ENCODE data around the gene ADAMTS17.
"Not testable (repeated sequence)": the region's sequence is repeated elsewhere in the genome, so short reads cannot be mapped to it uniquely, and the experiment has no call there.

Gene ADAMTS17

DNA sequence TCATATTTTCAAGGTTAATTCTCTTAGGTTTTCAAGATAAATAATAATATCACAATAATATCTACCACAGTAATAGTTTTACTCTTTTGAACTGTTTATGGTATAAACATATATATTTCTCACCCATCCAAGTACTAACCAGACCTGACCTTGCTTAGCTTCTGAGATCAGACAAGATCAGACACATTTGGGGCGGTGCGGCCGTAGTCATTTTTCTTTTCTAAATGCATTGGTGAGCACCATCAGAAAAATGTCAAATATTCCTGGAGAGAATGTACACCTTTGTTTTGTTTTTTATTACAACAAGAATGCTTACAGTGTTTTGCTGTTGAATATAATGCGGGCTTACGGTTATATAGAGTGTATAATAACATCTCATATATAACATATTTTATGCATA is 267.8 kb downstream of the ADAMTS17 start:
- no peak for DNase-seq

DNA sequence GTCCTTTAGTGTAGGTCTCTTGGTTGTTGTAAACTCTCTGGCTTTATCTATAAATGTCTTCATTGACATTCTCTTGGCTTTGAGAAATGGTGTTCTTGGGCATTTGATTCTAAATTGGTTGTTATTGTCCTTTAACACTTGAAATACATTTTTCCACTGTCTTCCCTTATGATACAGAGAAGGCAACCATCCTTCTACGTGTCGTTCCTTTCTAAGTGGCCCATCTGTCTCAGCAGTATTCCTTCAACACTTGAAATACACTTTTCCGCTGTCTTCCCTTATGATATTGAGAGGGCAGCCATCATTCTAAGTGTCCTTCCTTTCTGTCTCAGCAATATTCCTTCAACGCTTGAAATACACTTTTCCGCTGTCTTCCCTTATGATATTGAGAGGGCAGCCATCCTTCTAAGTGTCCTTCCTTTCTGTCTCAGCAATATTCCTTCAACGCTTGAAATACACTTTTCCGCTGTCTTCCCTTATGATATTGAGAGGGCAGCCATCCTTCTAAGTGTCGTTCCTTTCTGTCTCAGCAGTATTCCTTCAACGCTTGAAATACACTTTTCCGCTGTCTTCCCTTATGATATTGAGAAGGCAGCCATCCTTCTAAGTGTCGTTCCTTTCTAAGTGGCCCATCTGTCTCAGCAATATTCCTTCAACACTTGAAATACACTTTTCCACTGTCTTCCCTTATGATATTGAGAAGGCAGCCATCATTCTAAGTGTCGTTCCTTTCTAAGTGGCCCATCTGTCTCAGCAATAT is 275.1 kb downstream of the ADAMTS17 start:
- not testable (repeated sequence) for DNase-seq

DNA sequence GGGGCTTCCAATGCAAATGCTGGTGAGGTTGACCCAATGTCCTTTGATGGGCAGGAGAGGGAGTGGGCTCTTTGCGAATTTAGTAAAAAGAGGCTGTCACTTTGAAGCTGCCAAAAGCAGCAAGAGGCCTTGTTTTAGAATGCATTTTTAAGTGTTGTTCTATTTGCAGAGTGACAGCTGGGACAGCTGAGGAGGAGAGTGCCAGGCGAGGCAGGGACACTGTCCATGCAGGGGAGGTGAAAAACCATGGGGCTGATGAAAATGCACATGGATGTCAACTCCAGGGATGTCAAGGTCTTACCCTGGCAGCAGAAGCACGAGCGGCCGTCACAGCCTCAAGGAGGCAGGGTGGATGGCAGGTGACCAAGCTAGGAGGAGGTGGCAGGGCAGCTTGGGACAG is 279.8 kb downstream of the ADAMTS17 start:
- no peak for DNase-seq

DNA sequence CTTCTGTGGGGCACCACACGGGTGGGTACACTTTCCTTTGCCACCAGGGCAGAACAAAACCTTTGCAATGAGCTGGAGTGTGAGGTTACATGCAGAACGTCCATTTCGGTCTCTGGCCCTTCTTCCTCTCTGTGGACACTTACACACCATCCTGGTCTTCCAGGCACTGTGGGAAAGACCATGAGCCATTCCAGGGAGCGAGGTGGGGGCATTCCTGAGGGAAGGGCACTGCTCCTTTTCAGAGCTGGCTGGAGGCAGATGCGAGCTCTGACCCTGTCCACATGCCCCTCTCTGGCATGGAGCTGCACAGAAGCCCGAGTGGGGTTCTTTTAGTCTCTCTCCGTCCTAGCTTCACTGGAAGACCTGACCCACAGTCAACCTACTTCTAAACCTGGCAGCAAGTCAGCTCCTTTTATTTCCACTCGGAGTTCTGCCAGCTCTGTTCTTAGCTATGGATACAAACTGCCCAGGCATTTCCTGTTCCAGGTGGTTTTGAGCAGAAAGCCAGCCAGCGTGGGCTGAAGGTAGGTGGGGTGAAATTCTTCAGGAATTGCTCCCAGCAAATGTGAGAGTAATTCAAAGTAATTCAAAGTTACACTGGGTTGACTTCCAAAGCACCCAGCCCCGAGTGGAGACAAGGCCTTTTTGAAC is 281.4 kb downstream of the ADAMTS17 start:
- no peak for DNase-seq

DNA sequence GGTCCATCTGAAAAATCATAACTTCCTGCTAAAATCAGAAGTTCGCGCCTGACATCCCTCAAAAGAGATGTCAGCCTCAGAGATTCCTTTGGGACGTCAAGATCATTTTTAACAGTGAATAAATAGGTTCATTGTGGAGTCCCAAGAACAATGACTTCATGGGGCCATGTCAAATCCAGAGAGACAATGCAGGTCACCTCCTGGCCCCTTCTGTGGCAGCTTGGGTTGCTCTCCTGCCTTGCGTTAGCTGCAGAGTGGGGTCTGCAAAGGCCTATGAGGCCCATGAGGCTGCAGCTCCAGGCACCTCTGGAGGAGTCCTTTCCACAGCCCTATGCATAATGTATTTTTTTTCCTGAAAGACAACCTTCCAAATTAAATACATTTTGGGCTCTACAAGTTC is 282.3 kb downstream of the ADAMTS17 start:
- DNase-seq = no peak

DNA sequence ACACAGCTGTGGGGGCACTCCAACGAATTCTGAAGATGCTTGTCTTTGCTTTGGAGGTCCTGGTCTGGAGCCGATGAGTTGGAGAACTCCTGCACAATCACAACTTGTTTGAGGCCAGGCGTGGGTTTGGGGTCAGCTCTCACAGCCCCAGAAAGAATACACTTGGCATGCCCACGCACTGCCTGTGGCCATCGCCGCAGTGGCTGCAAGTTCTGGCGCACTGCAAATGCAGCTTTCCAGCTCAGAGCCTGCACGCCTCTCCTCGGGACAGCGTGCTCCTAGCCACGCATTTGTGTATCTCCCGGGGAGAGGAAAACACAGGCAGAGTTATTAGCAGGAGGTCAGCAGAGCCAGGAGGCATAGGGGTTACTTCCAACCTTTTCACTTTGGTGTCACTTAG is 282.7 kb downstream of the ADAMTS17 start:
- DNase-seq = no peak

DNA sequence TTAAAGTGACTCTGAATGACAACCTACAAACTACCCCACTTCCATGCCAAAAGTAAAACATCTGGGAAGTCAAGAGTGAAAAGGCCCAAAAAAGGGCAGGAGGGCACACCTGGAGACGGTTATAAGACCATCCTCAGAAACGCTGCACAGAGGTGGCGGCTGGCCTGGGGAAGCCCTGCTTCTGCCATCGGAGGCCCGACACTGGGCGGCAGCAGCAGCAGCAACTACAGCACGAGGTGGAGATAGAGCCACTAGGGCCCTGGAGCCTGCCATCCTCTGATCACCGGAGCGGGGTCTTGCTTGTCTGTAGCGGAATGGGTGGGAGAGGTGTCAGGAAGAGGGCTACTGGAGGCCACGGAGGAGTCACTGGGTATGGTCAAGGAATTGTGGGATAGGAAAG is 283.3 kb downstream of the ADAMTS17 start:
- no peak for DNase-seq

DNA sequence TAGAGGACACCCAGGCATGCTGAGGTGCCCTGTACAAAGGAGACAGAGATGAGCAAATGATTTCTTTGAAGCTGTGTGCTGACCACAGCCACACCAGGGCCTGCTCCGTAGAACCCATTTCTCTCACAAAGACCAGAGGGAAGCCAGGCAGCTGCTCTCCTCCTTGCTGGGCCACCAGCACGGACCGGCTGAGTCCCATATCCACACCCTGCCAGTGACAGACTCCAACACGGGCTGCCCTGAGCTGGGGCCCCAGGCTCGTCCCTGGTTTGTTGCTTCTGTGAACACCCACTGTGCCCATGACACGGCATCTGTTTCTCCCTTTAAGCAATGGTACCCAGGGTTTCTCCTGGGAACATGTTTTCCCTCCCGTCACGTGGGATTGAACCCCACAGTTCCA is 284.5 kb downstream of the ADAMTS17 start:
- no peak for DNase-seq

DNA sequence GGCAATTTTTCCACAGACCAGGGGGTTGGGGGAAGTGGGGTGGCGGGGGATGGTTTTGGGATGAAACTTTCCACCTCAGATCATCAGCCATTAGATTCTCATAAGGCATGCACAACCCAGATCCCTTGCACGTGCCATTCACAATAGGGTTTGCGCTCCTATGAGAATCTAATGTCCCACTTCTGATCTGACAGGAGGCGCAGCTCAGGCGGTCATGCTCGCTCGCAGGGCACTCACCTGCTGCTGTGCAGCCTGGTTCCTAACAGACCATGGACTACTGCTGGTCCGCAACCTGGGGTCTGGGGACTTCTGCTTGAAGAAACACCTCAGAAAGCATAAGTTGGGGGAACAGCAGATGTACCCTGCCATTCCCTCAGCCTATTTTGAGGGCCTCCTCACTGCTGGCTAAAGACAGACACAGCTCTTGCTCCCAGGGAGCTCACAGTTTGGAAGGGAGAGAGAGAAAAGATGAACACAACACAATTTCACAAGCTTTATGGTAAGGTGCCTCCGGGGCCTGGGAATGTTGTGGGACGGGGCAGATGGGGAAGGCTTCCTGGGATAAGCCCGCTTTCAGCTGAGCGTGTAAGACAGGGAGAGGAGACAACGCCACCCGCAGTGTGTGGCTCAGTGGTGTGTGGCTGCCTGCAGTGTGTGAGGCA is 285.2 kb downstream of the ADAMTS17 start:
- no peak for DNase-seq

DNA sequence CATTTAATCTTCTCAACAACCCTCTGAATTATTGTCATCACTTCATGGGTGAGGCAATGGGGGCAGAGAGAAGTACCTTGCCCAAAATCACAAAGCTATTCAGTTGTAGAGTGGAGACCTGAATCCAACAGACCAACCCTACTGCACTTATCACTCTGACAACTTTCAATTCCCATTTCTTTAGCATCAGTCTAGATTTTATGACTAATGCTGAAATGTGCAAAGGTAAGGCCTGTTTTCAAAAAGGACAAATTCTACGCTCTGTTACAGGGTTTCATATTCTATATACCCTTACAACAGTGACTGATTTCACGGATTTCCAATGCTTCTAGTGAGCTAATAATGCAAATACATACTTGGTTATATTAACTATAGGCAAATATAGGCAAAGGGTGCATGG is 286.0 kb downstream of the ADAMTS17 start:
- DNase-seq = no peak

DNA sequence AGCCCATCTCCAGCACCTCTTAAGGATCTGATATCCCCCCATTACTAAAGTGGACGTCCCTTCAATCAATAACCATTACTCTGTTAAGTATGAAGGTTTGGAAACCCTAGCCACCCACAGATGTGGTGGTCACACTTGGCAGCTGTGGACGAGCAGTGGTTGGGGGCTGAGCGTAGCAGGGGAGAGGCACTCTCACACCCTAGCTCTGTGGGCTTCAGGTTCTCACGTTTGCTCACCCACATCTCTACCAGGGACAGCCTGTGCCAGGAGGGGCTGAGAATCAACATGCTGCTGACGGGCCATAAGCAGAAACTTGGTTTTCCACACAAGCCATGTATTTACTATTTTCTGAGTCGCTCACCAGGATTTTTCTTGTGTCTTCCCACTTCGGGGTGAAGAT is 287.2 kb downstream of the ADAMTS17 start:
- DNase-seq = no peak

DNA sequence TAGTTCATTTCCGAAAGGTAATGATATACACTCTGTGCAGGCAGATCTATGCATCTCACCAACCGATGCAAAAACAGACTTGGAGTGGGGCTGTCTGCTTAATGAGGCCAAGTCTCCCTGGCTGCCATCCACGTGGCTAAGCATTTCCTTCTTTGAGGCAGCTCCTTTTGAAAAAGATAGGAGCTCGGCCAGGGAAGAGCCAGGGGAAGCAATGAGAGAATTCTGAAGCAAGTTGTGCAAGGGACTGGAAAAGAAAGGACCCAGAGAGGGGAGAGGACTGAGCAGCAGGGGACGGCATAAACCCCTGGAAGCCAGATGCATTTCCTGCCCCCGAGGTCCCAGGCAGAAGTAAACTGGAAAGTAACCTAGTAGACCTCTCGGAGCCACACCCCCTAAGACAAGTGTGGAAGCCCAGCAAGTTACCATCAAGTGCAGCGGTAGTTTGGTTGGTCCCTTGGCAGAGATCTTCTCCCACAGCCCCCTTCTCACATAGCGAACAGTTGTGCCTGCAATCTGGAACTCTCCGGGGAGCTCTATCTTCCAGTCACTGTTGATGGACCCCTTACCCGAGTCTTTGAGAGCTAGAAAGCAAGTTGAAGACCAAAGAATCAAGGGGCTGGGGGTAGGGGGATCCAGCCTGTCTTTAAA is 288.2 kb downstream of the ADAMTS17 start:
- no peak for DNase-seq

DNA sequence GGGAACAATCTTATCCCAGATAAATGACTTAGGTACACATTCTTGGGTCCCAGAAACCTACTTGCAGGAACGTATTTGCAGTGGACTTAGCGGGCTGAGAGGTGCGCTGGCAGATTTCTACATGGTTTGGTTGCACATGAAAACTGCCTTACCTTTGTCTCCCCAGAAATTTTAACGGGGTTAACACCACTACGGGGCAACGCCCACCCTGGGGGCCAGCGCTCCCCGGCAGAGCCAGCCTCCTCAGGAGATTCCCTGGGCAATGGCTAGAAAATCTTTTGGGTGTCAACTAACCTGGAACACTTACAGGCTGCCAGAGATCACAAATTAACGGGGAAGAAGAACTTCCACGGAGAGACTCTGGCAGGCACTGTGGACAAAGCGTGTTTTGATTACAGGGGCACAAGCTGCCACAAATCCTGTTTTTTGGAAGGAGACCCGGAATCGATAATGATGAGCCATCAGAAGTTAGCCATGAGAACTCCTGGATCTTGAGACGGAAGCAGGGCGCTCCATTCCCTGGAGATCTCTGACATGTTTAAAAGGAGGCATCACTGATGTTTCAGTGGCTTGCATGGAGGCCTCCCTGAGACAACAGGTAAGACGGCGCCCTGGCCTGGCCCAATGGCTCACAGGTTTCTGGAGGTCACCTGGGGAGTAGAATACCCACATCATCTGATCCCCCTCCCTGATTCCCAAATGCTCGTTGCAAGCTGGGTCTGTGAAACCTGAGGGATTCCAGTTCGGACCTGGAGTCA is 288.9 kb downstream of the ADAMTS17 start:
- DNase-seq = no peak

DNA sequence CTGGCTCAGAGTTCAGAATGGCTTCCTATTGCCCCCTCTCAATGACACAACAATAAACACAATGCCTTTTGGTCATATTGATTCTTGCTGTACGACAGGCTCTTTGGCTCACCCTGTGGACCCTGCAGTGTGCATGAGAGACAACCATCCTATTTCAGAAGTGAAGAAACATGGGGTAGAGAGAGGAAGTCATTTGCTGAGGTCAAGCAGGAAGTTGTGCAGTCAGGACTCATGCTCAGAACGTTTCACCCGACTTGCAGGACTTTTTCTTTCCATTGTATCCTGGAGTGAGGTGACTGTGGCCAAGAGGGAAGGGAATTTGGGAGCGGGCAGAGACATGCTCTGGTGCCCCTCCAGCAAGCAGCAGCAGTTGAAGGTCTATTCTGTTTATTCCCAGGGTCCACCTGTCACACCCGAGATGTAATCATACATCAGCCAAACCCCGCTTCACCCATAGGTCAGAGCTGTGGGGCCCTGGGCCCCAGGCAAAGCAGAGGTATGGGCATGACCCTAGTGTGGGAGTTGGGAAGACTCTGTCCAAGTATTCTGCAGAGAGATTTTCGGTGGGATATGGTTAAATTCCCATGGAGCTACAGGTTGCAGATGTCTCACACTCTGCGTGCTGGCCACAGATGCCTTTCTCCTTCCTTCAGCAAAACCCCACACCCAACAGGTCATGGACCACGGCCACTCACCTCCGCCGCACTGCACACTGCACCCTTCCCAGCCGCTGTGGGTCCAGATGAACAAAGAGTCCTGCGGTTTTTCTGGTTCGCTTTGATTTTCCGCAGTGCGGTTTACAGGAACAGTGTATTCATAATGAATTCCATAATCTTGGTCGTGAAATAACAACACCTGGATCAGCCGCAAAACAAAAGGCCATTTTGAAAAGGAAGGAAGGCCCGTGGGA is 290.6 kb downstream of the ADAMTS17 start:
- DNase-seq = no peak

DNA sequence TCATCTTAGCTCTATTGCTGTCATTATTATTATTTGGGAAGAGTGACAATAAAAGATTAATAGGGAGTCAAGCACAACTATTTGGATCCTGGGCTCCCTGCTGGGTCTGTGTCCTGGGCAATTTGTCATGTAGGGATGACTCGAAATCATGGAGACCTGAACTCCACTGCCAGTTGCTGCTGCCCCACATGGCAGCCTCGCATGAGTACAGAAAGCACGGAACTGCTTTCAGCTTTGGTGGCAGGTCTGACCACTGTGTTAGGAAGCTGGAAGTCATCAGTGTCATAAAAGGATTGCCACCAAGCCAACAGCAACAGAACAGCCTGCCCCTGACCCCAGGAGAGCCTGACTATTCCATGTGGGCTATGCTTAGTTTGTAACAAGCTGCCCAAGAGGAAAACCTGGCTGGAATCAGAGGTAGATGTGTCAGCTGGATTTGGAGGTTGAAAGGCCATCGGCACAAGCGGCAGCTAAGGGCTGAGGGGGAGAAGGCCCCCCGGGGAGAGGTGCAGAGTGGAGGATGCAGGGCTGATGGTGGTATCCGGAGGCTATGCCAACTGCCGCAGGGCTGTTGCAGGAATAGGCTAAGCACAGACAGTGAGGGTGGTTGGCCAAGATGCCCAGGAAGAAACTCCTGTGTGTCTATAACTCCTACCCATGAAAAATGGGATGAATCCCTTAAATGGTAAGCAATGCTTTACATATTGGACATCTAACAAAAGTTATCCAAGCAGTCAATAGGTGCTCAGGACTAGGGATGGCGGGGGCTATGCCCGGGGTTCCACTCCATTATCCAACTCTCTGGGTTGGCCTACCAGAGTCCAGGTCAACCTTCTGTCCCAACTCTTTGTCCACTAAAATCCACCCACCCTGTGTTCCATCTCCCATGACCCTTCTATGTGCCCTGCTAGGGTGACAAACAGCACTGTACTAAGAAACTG is 291.6 kb downstream of the ADAMTS17 start:
- DNase-seq = no peak

DNA sequence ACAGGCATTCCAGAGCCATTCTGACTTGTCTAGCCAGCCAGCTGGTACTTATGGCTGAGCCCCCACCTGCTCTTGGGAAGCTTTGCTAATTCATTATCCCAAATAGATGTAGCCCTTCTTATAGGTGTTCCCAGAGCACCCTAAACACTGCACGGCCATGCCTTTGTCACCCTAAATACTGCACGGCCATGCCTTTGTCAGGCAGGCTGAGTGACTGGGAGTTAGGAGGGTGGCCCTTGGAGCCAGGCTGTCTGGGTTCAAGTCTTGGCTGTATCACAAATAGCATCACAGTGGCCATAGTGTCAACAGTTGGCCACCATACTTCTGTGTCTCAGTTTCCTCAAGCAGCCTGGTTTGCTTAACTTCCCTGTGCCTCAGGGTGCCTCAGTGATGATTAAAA is 292.3 kb downstream of the ADAMTS17 start:
- DNase-seq = no peak

DNA sequence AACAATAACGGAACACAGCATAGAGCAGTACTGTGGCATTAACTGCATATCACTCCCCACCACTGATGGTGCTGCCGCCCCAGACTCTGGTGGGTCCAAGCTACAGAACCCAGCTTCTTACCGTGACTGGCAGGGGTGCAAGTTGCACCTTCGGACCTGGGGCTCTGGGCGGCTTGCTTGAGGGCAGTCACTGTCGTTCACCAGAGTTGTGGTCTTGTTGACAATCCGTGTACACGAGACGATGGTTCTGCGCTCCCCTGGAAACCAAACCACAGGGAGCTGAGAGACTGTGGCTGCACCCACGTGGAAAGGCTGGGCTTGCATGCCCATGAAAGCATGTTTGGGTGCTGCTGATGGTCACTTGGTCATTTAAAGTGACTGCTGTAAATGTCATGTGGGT is 293.0 kb downstream of the ADAMTS17 start:
- no peak for DNase-seq

DNA sequence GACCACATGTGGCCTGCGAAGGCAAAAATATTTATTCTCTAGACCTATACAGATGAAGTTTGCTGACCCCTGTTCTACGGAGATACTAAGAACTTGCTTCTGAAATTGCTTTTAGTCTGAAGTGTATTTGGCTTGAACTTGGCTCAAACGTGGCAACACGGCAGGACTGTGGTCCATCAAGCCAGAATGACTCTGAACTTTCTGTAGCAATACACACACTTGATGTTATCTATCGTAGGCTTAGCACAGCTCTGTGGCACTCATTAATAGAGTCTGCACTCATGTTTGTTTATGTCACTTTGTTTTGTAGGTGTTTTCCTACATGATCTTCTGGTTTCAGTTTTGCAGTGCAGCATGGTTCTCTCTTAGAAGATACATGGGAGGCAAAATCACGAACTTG is 298.1 kb downstream of the ADAMTS17 start:
- no peak for DNase-seq

DNA sequence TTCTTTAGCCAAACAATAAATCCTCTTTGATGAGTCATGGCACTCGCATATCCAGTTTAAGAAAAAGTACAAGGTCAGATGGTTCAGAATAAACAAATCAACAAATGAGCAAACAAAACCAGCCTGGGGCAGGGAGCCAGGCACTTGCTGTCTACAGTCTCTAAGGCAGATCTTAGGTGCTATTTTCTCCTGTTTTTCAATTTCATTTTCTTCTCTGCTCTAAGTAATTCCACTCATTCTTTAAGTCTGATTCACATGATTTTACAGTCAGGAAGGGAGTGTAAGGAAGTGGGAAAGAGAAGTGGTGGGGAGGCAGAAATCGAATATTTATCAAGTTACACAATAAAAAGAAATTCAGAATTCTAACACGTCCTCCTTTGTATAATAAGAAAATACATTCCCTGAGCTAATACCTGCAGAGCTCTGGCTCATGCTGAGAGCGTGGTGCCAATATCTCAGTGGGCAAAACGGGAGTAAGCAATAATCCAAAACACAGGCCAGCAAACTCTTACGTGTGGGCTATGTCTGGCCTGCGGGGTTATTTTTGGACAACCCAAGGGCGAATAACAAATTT is 298.6 kb downstream of the ADAMTS17 start:
- DNase-seq = no peak

DNA sequence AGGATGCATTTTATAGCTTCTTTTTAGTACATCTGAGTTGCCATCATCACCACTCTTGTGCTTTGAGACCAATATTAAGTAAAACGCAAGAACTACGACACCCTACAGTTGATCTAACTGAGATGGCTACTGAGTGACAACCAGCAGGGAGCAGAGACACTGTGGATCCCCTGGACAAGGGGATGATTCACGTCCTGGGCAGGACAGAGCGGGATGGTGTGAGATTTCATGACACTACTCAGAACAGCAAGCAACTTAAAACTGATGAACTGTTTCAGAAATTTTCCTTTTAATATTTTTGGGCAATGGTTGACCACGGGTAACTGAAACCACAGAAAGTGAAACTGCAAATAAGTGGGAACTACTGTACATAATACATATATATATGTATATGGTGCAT is 299.2 kb downstream of the ADAMTS17 start:
- no peak for DNase-seq
